Measurements from ENCODE around the gene TLL1. TPM values are rescaled to one million over a fixed set of nuclear protein-coding genes. Genes with fewer than 3 reads are reported as not detected.

The TLL1 gene
- not detected for total RNA-seq

DNA sequence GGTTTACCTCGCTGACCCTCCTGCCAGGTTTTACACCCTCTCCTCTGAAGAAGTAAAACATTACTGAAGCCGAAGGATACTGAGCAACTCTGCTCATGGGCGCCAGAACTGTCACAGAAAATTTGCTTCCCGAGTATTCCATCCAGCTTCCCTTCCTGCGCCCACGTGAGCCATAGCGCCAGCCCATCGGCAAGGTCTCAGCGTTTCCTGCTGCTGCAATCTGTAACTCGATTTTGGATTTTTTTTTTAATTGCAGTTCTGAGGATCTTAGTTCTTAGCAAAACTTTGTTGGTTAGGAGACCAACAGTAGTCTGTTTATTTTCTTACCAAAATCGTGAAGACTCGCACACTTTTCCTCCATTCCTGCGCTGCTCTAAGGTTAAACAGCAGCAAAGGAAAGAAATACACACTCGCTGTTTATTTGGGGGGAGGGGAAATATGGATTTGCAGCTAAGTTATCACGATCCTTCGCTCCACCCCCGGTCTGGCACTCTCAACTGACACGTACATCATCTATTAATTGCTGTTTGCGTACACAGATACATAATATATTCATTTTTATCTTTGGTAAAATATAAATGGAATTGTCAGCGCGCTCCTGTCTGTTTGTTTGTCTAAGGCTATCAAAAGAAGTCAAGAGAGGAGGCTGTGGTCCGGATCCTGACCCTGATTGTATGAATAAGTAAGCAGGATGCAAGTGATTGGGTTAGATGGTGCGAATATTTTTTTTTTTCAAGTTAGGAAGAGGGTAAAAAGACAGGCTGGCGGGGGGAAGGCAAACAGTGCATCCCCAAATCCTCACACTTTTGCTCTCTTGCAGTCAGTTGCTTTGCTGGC is at the start of gene TLL1:
TLL1 (plus strand) TSS at position 777 of the 837 bp plus-strand sequence. CDS start 668 bp downstream, outside the sequence.
- DNase-seq = no peak

- DNase-seq = no peak
These were observed 46.9 kb upstream of the TLL1 start for GRCh38 chr4:165826166-165826565.

- DNase-seq = no peak
These were observed 46.0 kb upstream of the TLL1 start for GRCh38 chr4:165827018-165827417.

GRCh38 chr4:165828928-165829327 is 44.1 kb upstream of the TLL1 start:
- DNase-seq = no peak

- no peak for DNase-seq
These were observed 38.9 kb upstream of the TLL1 start for GRCh38 chr4:165834116-165834515.

GRCh38 chr4:165838575-165838974 is 34.5 kb upstream of the TLL1 start:
- DNase-seq = no peak

GRCh38 chr4:165839615-165840333 is 33.3 kb upstream of the TLL1 start:
- DNase-seq = no peak

DNA sequence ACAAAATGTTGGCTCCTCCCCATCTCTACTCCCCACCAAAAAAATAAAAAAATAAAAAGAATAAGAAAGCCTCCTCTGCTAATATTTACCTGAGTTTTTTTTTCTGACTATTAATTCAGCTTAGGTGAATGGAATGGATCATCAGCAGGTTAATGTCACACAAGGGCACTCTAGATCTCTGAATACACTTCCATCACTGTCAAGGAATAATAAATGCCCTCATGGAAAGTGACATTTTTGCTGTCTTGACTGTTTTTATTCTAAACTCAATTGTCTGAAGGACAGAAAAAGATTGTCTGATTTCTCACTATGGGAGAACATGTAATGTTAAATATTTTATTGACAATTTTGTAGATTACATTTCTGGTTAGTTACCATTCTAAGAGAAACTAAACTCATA is 30.4 kb upstream of the TLL1 start:
- DNase-seq = no peak

- DNase-seq = no peak
These were observed 28.9 kb upstream of the TLL1 start for GRCh38 chr4:165844161-165844560.

GRCh38 chr4:165851256-165851655 is 21.8 kb upstream of the TLL1 start:
- no peak for DNase-seq

DNA sequence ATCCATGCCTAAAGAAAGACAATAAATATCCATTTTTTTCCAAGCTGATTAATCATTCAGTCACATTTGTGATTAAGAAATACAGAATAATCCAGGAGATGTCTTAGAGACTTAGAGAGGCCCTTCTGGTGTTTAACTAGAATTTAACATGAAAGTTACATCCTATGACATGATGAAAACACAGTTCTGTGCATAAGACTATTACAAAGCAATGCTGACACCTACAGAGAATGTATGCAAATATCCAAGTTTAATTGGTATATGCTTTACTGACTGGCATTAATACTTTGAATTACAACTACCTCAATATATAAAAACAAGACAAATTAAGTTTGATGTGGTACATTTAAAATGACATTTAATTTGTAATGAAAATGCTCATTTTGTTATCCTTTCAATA is 17.8 kb upstream of the TLL1 start:
- no peak for DNase-seq

DNA sequence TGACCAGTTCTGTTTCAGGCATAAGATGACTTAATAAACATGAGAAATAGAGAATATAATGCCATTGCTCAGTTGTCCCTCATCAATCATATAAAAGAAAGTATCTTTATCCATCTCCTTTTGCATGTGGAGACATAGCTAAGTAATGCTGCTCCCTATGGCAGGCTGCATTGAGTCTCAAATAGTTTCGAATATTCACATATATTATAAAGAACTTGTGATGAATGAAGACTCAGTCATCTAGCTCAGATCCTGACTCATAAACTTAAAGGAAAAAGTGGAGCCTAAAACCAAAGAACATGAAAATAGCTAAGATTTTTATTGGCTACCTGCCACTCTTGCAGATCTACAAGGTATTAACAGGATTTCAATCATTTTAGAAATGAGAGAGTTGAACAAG is 11.7 kb upstream of the TLL1 start:
- no peak for DNase-seq

DNA sequence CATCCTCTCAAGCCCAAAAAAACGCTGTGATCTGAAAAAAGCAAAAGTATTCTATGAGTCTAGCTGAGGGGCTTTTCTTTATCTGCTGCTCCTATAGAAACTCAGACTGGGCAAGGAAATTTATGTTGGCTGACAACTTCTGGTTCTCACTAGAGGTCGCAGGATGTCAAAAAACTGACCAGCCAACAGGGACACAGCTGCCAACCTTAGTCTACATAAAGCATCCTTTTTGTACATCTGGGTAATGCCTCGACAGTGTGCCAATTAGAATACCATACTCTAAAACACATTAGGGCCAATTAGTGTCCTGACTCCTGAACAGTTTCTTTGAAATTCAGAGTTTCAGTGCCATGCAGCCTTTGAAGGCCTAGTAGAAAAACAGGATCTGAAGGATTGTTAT is 8.8 kb upstream of the TLL1 start:
- no peak for DNase-seq

GRCh38 chr4:165866019-165866650 is 6.9 kb upstream of the TLL1 start:
- no peak for DNase-seq

DNA sequence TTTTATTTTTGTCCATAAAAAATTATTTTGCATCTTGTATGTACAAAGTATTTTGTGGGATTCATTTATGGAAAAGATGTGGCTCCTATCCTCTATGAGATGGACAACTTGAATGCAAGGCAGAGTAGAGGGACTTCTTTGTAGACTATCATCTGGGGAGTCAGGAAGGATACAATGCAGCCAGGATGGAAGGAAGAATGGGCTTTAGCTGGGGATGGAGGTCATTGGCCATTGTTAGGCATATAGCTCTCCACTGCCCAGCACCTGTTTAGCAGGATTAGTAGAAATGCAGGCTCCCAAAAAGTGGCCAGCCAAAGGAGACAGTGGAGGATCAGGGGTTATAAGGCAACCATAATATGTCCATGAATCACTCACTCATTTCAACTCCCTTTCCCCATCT is 5.1 kb upstream of the TLL1 start:
- no peak for DNase-seq

GRCh38 chr4:165873298-165874071 is 448 bp downstream of the TLL1 start:
- DNase-seq = no peak

GRCh38 chr4:165874072-165874790 is 1.2 kb downstream of the TLL1 start:
- no peak for DNase-seq

- DNase-seq = no peak
These were observed 1.8 kb downstream of the TLL1 start for GRCh38 chr4:165874791-165875371.

- no peak for DNase-seq
These were observed 2.4 kb downstream of the TLL1 start for GRCh38 chr4:165875446-165875845.

GRCh38 chr4:165877286-165877685 is 4.2 kb downstream of the TLL1 start:
- no peak for DNase-seq

DNA sequence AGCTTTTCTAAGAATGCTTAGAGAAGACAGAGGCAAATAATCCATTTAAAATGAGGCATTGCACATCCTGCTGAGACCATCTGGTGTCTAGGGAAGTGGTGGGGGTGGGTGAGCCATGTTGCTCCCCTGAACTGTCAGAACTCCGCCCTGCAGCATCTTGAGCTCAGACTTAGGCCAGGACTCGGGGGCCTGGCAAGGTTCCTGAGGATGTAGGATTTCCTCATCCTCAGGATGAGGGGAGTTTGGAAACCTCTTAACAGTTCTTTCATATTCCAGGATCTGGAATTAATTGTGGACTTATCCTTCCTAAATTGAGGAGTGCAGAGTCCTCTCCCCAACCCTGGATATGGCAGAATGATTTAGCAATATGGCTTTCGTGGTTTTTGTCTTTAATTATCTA is 6.6 kb downstream of the TLL1 start:
- DNase-seq = no peak

DNA sequence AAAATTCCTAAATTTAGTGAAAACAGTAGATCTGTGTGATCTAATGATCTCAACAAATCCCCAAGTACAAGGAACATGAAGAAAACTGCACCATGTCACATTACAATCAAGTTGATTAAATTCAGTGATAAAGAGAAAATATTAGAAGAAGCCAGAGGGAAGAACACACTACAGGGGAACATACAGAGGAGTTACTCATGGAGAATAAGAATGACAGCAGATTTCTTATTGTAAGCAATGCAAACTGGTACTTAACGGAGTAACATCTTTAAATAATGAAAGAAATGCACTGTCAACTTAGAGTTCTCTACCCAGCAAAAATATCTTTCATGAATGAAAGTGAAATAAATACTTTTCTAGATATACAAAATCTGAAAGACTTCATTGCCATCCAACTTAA is 21.1 kb downstream of the TLL1 start:
- DNase-seq = no peak

Measured in effector CD4-positive, alpha-beta T cell (primary cell).